Fibroblast of the conjunctiva (primary cell): Measurements from ENCODE around the gene RPS14.
"Not testable (repeated sequence)": the region's sequence is repeated elsewhere in the genome, so short reads cannot be mapped to it uniquely, and the experiment has no call there.

Experiments used
- DNase-seq: peaks from one replicate; pipeline ENCODE4 v3.0.0-alpha.2; 2010; ENCODE audit warnings: low read depth

The RPS14 gene

GRCh38 chr5:150479416-150479815 is 29.9 kb upstream of the RPS14 start:
- DNase-seq: no peak

- not testable (repeated sequence) for DNase-seq
These were observed 27.0 kb upstream of the RPS14 start for GRCh38 chr5:150476568-150476967.

- no peak for DNase-seq
These were observed 24.3 kb upstream of the RPS14 start for GRCh38 chr5:150473673-150474358.

- peak; percentile 84 for DNase-seq
These were observed 20.4 kb upstream of the RPS14 start for GRCh38 chr5:150469718-150470469.

- DNase-seq: no peak
These were observed 18.7 kb upstream of the RPS14 start for GRCh38 chr5:150468206-150468605.

- DNase-seq: no peak
These were observed 16.4 kb upstream of the RPS14 start for GRCh38 chr5:150465927-150466326.

- DNase-seq: no peak
These were observed 15.0 kb upstream of the RPS14 start for GRCh38 chr5:150464554-150465012.

- no peak for DNase-seq
These were observed 11.7 kb upstream of the RPS14 start for GRCh38 chr5:150461231-150461630.

- DNase-seq: no peak
These were observed 11.2 kb upstream of the RPS14 start for GRCh38 chr5:150460781-150461180.

GRCh38 chr5:150458802-150459557 is 9.4 kb upstream of the RPS14 start:
- DNase-seq: no peak

- no peak for DNase-seq
These were observed 8.2 kb upstream of the RPS14 start for GRCh38 chr5:150457562-150458240.

GRCh38 chr5:150457121-150457520 is 7.6 kb upstream of the RPS14 start:
- DNase-seq: no peak

- DNase-seq: no peak
These were observed 5.1 kb upstream of the RPS14 start for GRCh38 chr5:150454492-150455229.

- not testable (repeated sequence) for DNase-seq
These were observed 4.5 kb upstream of the RPS14 start for GRCh38 chr5:150454027-150454426.

- DNase-seq: no peak
These were observed 3.4 kb upstream of the RPS14 start for GRCh38 chr5:150452914-150453313.

GRCh38 chr5:150451594-150451993 is 2.1 kb upstream of the RPS14 start:
- no peak for DNase-seq

GRCh38 chr5:150448952-150449516 is 505 bp downstream of the RPS14 start:
- DNase-seq: no peak

GRCh38 chr5:150448334-150448733 is 1.2 kb downstream of the RPS14 start:
- no peak for DNase-seq

GRCh38 chr5:150447188-150447587 is 2.4 kb downstream of the RPS14 start:
- no peak for DNase-seq

GRCh38 chr5:150446583-150446982 is 3.0 kb downstream of the RPS14 start:
- no peak for DNase-seq

GRCh38 chr5:150446088-150446487 is 3.5 kb downstream of the RPS14 start:
- DNase-seq: no peak
